Panc1 (cell line): ENCODE measurements around the gene FSIP1. TPM values are rescaled to one million over a fixed set of nuclear protein-coding genes. Genes with fewer than 3 reads are reported as not detected.
"Not testable (repeated sequence)": the region's sequence is repeated elsewhere in the genome, so short reads cannot be mapped to it uniquely, and the experiment has no call there.

Experiments
- ATAC-seq: fragments of 200-7000 bp; cut with Tn5 transposase; 2 replicates; pipeline ENCODE4 v1.9.1; 2020; ENCODE audit warnings: mild to moderate bottlenecking, moderate library complexity
- BruUV-seq: library from RNA; stranded (reverse); fragments of 400-500 nt; replicated peaks from 2 replicates; lab custom pipeline; 2021; lab: Mats Ljungman, UMichigan
- CTCF ChIA-PET: fragments of 300-600 bp; sonication (Branson Sonifier 250); formaldehyde crosslinking; loops from one replicate; lab custom pipeline; 2022; ENCODE audit warnings: antibody characterized with exemption; lab: Charles Lee
- POLR2A ChIA-PET: fragments of 300-600 bp; sonication (Branson Sonifier 250); formaldehyde crosslinking; loops from one replicate; lab custom pipeline; 2022; ENCODE audit warnings: antibody characterized with exemption; lab: Charles Lee
- DNase-seq: peaks from one replicate; pipeline ENCODE4 v3.0.0-alpha.2; 2010; ENCODE audit warnings: low read depth, low spot score
- H3K27ac ChIP-seq: 2 replicates; pipeline ENCODE4 v1.5.1; 2011; ENCODE audit warnings: mild to moderate bottlenecking, low read length, inconsistent platforms
- H3K27me3 ChIP-seq: fragments of 200-500 bp; sonication (Bioruptor generic); 2 replicates; pipeline ENCODE4 v1.6.0; 2014; ENCODE audit warnings: low read length, inconsistent platforms; ENCODE audit not compliant: control insufficient read depth, insufficient read depth
- H3K36me3 ChIP-seq: fragments of 200-500 bp; sonication (Bioruptor generic); 2 replicates; pipeline ENCODE4 v1.5.1; 2014; ENCODE audit warnings: inconsistent platforms, mild to moderate bottlenecking, low read length, moderate library complexity; ENCODE audit not compliant: control insufficient read depth, insufficient read depth
- H3K4me1 ChIP-seq: 2 replicates; pipeline ENCODE4 v1.5.1; 2011; ENCODE audit warnings: inconsistent platforms, mild to moderate bottlenecking, low read length, moderate library complexity; ENCODE audit not compliant: control insufficient read depth, insufficient read depth
- H3K4me3 ChIP-seq, 2 experiments: 2 replicates each; pipeline ENCODE4 v1.5.1; 2011 to 2012; ENCODE audit warnings: low read depth in 2 of 2, low read length in 2 of 2, mild to moderate bottlenecking in 2 of 2, inconsistent platforms in 1 of 2, moderate library complexity in 1 of 2
- H3K9me3 ChIP-seq: fragments of 200-500 bp; sonication (Bioruptor generic); 2 replicates; pipeline ENCODE4 v1.5.1; 2014; ENCODE audit warnings: low read depth, mild to moderate bottlenecking, inconsistent platforms, low read length, moderate library complexity; ENCODE audit not compliant: control insufficient read depth, insufficient read depth
- POLR2AphosphoS5 ChIP-seq: IDR thresholded peaks from 2 replicates; pipeline ENCODE4 v1.6.1; 2012; ENCODE audit warnings: mild to moderate bottlenecking, low read depth, low read length, moderate library complexity
- SIN3A ChIP-seq: IDR thresholded peaks from 2 replicates; pipeline ENCODE4 v1.6.1; 2012; ENCODE audit warnings: low read depth, mild to moderate bottlenecking, low read length, moderate library complexity, borderline replicate concordance; ENCODE audit not compliant: insufficient read depth
- TCF7L2 ChIP-seq: IDR thresholded peaks from 2 replicates; pipeline ENCODE4 v1.6.1; 2011; ENCODE audit warnings: mild to moderate bottlenecking, low read depth, low read length, inconsistent platforms
- in situ Hi-C: cut with HindIII; loops from 2 replicates; pipeline ENCODE4 v1.10.0; 2016; ENCODE audit warnings: low sequenced_read_pairs, low pct_unique_long_range_greater_than_20kb
- intact Hi-C: fragments of 100-400 bp; cut with micrococcal nuclease; formaldehyde crosslinking; loops from one replicate; pipeline ENCODE4 v1.10.0; 2022; ENCODE audit not compliant: unreplicated experiment
- total RNA-seq: library from RNA; stranded (reverse); gene quantifications from one replicate; pipeline ENCODE4 v1.2.1, GENCODE V29; 2021; ENCODE audit not compliant: unreplicated experiment
- TF ChIP-seq, protein P1 (sequence below): fragments of 450-650 bp; IDR thresholded peaks from 2 replicates; pipeline ENCODE4 v1.5.1; 2017; ENCODE audit warnings: mild to moderate bottlenecking
- TF ChIP-seq, protein P2 (sequence below), 2 experiments: IDR thresholded peaks; 2 replicates each; pipeline ENCODE4 v1.6.1; 2011 to 2012; ENCODE audit warnings: low read depth in 2 of 2, control low read depth in 1 of 2, low read length in 1 of 2, mild to moderate bottlenecking in 1 of 2, moderate library complexity in 1 of 2; ENCODE audit not compliant: insufficient read depth in 1 of 2

Gene FSIP1
- total RNA-seq, 1 experiment from 2014 or later, result 1.4 TPM

DNA sequence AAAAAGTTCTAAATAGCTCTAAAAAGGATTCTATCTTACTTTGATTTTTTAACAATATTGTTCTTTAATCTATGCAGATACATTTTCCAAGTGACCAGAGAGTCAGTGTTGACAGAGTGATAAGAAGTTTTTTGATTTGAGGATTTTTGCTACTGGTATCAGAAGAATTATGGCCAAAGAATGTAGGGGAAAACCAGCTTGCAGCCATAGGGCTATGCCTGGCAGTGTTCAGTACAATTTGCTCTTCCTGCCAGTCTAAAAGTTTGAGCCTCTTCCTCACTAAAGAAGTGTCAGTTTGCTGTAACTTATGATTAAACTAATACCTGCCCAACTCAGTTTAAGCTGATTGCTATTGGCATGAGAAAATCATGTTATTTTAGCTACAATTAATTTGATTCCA lies 35.3 kb upstream of the FSIP1 start:
- POLR2A ChIA-PET, result no interaction called here
- CTCF ChIA-PET, result interaction anchor here (0.6 kb wide), 2 partner anchors 66 to 1059 kb away, joined by 3 to 4 read pairs; no protein-coding TSS in a partner anchor
- peak; percentile 63 for ATAC-seq
- Histone ChIP-seq H3K27ac (no peak overlapping the region), H3K4me1 (no peaks in the 10 kb centered on the region), H3K36me3 (no peaks in the 10 kb centered on the region), H3K9me3 (no peaks in the 10 kb centered on the region), H3K27me3 (no peaks in the 10 kb centered on the region), H3K4me3 (no peak overlapping the region)
- TF ChIP-seq TCF7L2 (no peak), POLR2AphosphoS5 (no peak), SIN3A (no peak)
- TF ChIP-seq, protein P1, sequence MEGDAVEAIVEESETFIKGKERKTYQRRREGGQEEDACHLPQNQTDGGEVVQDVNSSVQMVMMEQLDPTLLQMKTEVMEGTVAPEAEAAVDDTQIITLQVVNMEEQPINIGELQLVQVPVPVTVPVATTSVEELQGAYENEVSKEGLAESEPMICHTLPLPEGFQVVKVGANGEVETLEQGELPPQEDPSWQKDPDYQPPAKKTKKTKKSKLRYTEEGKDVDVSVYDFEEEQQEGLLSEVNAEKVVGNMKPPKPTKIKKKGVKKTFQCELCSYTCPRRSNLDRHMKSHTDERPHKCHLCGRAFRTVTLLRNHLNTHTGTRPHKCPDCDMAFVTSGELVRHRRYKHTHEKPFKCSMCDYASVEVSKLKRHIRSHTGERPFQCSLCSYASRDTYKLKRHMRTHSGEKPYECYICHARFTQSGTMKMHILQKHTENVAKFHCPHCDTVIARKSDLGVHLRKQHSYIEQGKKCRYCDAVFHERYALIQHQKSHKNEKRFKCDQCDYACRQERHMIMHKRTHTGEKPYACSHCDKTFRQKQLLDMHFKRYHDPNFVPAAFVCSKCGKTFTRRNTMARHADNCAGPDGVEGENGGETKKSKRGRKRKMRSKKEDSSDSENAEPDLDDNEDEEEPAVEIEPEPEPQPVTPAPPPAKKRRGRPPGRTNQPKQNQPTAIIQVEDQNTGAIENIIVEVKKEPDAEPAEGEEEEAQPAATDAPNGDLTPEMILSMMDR, result no peak
- TF ChIP-seq, protein P2, sequence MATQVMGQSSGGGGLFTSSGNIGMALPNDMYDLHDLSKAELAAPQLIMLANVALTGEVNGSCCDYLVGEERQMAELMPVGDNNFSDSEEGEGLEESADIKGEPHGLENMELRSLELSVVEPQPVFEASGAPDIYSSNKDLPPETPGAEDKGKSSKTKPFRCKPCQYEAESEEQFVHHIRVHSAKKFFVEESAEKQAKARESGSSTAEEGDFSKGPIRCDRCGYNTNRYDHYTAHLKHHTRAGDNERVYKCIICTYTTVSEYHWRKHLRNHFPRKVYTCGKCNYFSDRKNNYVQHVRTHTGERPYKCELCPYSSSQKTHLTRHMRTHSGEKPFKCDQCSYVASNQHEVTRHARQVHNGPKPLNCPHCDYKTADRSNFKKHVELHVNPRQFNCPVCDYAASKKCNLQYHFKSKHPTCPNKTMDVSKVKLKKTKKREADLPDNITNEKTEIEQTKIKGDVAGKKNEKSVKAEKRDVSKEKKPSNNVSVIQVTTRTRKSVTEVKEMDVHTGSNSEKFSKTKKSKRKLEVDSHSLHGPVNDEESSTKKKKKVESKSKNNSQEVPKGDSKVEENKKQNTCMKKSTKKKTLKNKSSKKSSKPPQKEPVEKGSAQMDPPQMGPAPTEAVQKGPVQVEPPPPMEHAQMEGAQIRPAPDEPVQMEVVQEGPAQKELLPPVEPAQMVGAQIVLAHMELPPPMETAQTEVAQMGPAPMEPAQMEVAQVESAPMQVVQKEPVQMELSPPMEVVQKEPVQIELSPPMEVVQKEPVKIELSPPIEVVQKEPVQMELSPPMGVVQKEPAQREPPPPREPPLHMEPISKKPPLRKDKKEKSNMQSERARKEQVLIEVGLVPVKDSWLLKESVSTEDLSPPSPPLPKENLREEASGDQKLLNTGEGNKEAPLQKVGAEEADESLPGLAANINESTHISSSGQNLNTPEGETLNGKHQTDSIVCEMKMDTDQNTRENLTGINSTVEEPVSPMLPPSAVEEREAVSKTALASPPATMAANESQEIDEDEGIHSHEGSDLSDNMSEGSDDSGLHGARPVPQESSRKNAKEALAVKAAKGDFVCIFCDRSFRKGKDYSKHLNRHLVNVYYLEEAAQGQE (IDR thresholded peaks at IDR 0.05; ENCODE audit: insufficient read depth in 1 of 2, low read depth in 2 of 2, low read length in 1 of 2), result no peak
- DNase-seq, result no peak
- BruUV-seq, result no TSS peak
- in situ Hi-C loops, result no loop called here
- intact Hi-C loops, result no loop called here

DNA sequence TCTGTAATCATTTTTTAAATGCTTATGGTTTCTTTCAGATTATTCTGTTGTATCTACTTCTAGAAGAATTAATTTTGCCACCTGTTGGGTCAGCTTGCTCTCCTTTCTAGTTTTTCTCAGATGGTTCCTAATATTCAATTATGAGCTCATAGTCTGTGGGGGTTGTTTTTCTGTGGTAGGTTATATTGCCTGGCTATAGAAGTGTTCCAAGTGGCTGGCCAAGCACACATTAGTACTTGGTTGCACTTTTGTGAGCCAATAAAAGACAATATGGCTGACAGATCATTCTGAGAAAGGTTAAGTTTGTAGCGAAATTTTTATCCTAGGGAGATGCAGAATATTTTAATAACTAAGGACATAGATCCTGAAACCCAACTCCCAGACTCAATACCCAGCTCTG lies 31.8 kb upstream of the FSIP1 start:
- intact Hi-C loops, result no loop called here
- ATAC-seq, result no peak
- CTCF ChIA-PET, result no interaction called here
- Histone ChIP-seq H3K27ac (no peak overlapping the region), H3K27me3 (no peaks in the 10 kb centered on the region), H3K9me3 (no peaks in the 10 kb centered on the region), H3K4me3 (no peak overlapping the region), H3K4me1 (no peaks in the 10 kb centered on the region), H3K36me3 (no peaks in the 10 kb centered on the region)
- DNase-seq, result no peak
- no TSS peak for BruUV-seq
- POLR2A ChIA-PET, result no interaction called here
- in situ Hi-C loops, result no loop called here
- TF ChIP-seq, protein P2 (IDR thresholded peaks at IDR 0.05; ENCODE audit: insufficient read depth in 1 of 2, low read depth in 2 of 2, low read length in 1 of 2), result no peak
- TF ChIP-seq POLR2AphosphoS5, result no peak
- TF ChIP-seq, protein P1, result no peak
- TF ChIP-seq TCF7L2, result no peak
- TF ChIP-seq SIN3A, result no peak

DNA sequence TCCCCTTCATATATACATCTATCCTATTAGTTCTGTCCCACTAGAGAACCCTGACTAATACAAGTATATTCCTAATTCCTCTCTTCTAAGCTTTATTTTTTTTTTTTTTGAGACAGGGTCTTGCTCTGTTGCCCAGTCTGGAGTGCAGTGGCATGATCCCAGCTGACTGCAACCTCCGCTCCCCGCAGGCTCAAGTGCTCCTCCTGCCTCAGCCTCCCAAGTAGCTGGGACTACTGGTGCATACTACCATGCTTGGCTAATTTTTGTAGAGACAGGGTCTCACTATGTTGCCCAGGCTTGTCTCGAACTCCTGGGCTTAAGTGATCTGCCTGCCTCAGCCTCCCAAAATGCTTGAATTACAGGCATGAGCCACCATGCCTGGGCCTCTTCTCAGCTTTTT lies 30.0 kb upstream of the FSIP1 start:
- H3K4me1 ChIP-seq, in situ Hi-C loops, BruUV-seq, H3K27me3 ChIP-seq, H3K4me3 ChIP-seq, intact Hi-C loops, DNase-seq, H3K9me3 ChIP-seq, H3K36me3 ChIP-seq, H3K27ac ChIP-seq, ATAC-seq, CTCF ChIA-PET, POLR2A ChIA-PET: not testable (repeated sequence)
